HG03135 (cell line): ENCODE measurements around the gene CCDC74B.
"Not testable (repeated sequence)": the region's sequence is repeated elsewhere in the genome, so short reads cannot be mapped to it uniquely, and the experiment has no call there.

Source experiments
- ATAC-seq: cut with Tn5 transposase; IDR thresholded peaks from one replicate; pipeline ENCODE4 v1.9.1; 2021; ENCODE audit warnings: mild to moderate bottlenecking, moderate library complexity; ENCODE audit not compliant: unreplicated experiment

The CCDC74B gene

GRCh38 chr2:130120924-130121323, 24.0 kb downstream of the CCDC74B start:
- not testable (repeated sequence) for ATAC-seq

- ATAC-seq, result not testable (repeated sequence)
Measured at GRCh38 chr2:130102597-130103363, 42.1 kb downstream of the CCDC74B start.
